IgD-negative memory B cell (primary cell): ENCODE results near the gene RSPH9. TPM values are rescaled to one million over a fixed set of nuclear protein-coding genes. Genes with fewer than 3 reads are reported as not detected.
A peak's percentile ranks its signal among the peaks of the same experiment; 100 is the strongest.

ENCODE experiments used
- H3K27ac Mint-ChIP-seq, 3 donors: one replicate each; pipeline ENCODE4 v1.8.0; 2020 to 2022; ENCODE audit warnings: mild to moderate bottlenecking in 3 of 3, mixed read lengths in 3 of 3, moderate library complexity in 1 of 3
- H3K27me3 Mint-ChIP-seq: one replicate; pipeline ENCODE4 v1.8.0; 2021; ENCODE audit warnings: mixed read lengths
- H3K36me3 Mint-ChIP-seq: one replicate; pipeline ENCODE4 v1.8.0; 2020; ENCODE audit warnings: mild to moderate bottlenecking, mixed read lengths
- H3K4me1 Mint-ChIP-seq, 3 donors: one replicate each; pipeline ENCODE4 v1.8.0; 2020 to 2022; ENCODE audit warnings: mixed read lengths in 3 of 3, mild to moderate bottlenecking in 1 of 3
- H3K4me3 Mint-ChIP-seq, 4 donors: one replicate each; pipeline ENCODE4 v1.8.0; 2020 to 2022; ENCODE audit warnings: mild to moderate bottlenecking in 4 of 4, mixed read lengths in 4 of 4, moderate library complexity in 3 of 4
- H3K9me3 Mint-ChIP-seq, 3 donors: one replicate each; pipeline ENCODE4 v1.8.0; 2020 to 2021; ENCODE audit warnings: mixed read lengths in 3 of 3, mild to moderate bottlenecking in 1 of 3
- polyA plus RNA-seq: library from polyadenylated mRNA; unstranded; fragments of 300-500 nt; fragmentation: Illumina TruSeq; gene quantifications from one replicate; pipeline ENCODE4 v1.2.3, GENCODE V29; 2021

Gene RSPH9
- polyA plus RNA-seq, 1 donor from 2014 or later: 1.2 TPM

DNA sequence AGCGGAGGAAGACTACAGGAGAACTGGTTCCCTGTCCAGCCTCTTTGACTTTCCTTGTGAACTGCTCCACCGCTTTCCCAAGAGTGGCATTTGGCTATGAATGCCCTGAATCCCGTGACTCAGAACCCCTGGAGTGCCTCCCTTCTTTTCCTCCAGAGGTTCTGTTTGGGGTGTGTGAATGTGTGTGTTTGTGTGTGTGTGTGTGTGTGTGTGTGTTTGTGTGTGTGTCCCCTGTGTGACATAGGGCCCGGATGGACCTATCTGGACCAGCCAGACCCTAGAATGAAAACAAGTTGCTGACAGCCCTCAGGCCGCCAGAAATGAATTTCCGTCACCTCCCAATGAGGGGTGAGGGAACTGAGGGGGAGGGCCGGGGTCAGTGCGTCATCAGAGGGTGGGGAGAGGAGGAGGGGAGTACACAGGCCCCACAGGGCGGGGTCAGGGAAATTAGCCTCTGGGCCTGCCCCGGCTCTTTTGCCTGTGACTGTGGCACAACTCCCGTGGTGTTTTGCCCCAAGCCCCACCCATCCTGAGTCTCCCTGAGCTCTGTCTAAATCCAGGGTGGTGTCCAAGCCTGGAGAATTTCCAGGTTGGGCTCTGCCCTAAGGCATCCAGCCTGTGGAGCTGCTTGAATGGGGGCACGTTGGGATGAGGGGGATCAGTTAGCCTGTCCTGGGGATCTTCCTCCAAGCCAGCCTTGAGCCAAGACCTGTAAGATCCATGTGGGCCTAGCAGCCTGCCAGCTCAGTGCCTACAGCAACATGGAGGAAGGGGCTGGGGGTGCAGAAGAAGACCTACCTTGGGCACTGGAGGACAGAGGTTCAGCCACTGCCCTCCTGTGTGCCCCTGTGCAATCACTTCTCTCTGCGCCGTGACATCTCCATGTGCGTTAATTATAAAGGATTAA lies 58.0 kb downstream of the RSPH9 start:
- peak overlapping the region in 1 of 4 donors; percentile 45 for H3K4me3 Mint-ChIP-seq
- H3K4me1 Mint-ChIP-seq: peaks cover 31 to 36% (median 33%) of the 10 kb centered on the region in 3 donors
- H3K27ac Mint-ChIP-seq: peak overlapping the region in 1 of 3 donors; percentile 88
- H3K9me3 Mint-ChIP-seq: no peaks in the 10 kb centered on the region
- peaks cover 2% of the 10 kb centered on the region for H3K36me3 Mint-ChIP-seq
- peaks cover 18% of the 10 kb centered on the region for H3K27me3 Mint-ChIP-seq

DNA sequence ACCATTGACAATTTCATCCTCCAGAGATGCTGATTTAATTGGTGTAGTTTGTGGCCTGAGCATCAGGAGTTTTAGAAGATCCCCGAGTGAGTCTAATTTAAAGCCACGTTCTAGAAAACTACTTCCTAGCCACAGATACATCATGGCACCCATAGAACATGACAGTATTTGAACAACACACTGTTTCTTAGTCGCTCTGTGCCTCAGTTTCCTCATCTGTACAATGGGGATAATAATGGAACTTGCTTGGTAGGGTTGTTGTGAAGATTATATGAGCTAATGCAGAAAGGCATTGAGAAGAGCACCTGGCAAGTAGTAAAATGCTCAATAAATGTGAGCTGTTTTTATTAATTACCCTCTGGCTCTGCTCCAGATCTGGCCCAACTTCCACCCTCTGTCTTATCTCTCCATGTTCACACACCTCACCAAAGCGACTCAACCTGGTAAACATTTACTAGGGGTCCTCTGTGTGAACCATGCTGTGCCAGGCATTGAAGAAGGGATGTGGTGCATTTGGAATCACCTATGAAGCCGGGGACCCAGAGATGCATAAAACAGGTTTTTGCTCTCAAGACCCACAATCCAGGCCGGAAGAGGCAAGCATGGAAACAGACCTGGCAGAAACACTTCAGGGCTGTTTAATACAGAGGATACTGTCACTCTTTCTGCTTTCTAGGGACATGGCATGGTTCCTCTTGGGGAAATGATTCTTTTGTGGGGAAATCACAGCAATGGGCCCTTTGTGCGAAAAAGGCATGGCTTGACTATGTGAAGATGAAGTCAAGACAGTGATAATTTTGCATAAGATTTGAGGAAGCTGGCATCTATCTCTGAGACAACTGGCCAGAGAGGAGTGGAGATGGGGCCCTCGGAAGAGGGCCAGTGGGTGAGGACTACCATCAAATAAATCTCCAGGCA lies 58.9 kb downstream of the RSPH9 start:
- H3K27me3 Mint-ChIP-seq: peaks cover 12% of the 10 kb centered on the region
- H3K27ac Mint-ChIP-seq: peak overlapping the region; percentile 37 to 88 (median 78)
- H3K36me3 Mint-ChIP-seq: peaks cover 2% of the 10 kb centered on the region
- peaks cover 31 to 38% (median 35%) of the 10 kb centered on the region in 3 donors for H3K4me1 Mint-ChIP-seq
- peak overlapping the region in 3 of 4 donors; percentile 24 to 91 (median 80) for H3K4me3 Mint-ChIP-seq
- H3K9me3 Mint-ChIP-seq: no peaks in the 10 kb centered on the region

DNA sequence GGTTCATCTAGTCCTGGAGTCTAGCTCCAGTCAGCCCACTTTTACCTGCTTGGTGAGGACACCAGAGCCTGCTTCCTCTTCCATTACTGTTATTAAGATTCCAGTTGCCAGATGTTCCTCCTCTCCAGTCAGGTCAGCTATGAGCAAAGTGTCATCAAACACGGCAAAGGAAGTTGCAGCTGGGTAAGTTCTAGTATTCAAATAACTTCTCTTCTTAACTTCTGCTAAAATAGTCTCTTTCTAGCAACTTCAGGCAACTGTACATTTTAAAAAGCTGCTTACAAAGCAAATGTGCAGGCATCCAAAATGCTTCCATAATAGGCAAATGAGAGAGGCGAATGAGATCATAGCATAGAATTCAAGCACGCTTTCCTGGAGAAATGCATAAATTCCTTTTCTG lies 61.2 kb downstream of the RSPH9 start:
- Mint-ChIP-seq H3K27ac (peak overlapping the region; percentile 30 to 94 (median 90)), H3K27me3 (peaks cover 12% of the 10 kb centered on the region), H3K36me3 (peaks cover 3% of the 10 kb centered on the region), H3K4me1 (peaks cover 35 to 41% (median 36%) of the 10 kb centered on the region in 3 donors), H3K9me3 (no peaks in the 10 kb centered on the region), H3K4me3 (peak overlapping the region; percentile 40 to 93 (median 76))

DNA sequence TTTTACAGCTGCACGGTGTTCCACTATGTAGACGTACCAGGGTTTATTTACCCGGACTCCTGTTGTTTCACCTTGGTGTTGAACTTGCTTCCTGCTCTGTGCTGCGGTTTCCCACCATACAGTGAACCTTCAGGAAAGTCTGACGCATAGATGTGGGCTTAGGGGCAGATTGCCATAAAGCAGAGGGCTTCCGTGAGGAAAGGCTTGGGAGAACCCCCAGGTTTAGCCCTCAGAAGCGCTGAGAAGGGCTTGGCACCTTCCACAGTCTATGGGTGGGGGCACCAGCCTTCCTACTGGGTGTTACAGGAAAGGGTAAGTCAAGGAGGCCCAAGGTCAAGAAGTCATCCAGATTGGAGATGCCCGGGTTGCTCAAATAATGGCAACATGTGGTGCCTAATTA lies 62.0 kb downstream of the RSPH9 start:
- Mint-ChIP-seq H3K27ac (peak overlapping the region; percentile 30 to 94 (median 56)), H3K9me3 (no peaks in the 10 kb centered on the region), H3K36me3 (peaks cover 3% of the 10 kb centered on the region), H3K4me1 (peaks cover 35 to 42% (median 40%) of the 10 kb centered on the region in 3 donors), H3K27me3 (peaks cover 14% of the 10 kb centered on the region), H3K4me3 (peak overlapping the region in 1 of 4 donors; percentile 80)

DNA sequence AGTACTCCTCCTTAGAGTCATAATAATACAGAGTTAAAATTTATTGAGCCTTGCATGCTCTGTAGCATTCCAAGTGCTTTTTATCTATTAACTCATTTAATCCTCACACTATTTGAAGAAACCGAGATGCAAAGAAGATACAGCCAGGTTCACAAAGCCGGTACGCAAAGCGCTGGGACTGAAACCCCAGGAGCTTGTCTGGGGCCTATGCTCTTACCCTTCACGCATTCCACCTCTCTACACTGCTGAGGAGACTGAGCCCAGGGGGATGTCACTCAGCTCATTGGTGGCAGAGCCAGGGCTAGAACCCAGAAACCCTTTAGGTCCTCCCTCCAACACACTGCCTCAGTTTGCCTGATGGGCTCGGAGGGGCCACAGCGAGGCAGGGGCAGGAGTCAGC lies 62.4 kb downstream of the RSPH9 start:
- no peaks in the 10 kb centered on the region for H3K9me3 Mint-ChIP-seq
- no peak overlapping the region for H3K27ac Mint-ChIP-seq
- peak overlapping the region in 1 of 4 donors; percentile 75 for H3K4me3 Mint-ChIP-seq
- peaks cover 35 to 42% (median 40%) of the 10 kb centered on the region in 3 donors for H3K4me1 Mint-ChIP-seq
- peaks cover 3% of the 10 kb centered on the region for H3K36me3 Mint-ChIP-seq
- H3K27me3 Mint-ChIP-seq: peaks cover 14% of the 10 kb centered on the region

DNA sequence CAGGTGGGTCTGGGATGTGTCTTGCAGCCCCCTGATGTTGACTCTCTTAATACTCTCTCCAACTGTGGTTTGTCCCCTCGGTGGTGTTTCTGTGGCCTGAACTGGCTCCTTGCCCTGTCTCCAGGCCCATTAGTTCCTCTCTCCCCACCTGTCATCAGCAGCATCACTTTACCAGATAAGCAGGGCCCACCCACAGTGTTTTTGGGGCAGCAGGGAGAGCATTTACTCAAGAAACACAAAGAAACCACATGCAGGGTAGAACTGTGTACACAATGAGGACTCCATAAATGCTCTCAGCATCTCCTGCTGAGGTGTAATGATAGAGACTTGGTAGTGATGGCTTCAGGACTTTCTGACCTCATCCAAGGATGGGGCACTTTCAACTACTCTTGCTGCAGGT lies 62.9 kb downstream of the RSPH9 start:
- peaks cover 14% of the 10 kb centered on the region for H3K27me3 Mint-ChIP-seq
- H3K9me3 Mint-ChIP-seq: no peaks in the 10 kb centered on the region
- peaks cover 3% of the 10 kb centered on the region for H3K36me3 Mint-ChIP-seq
- peaks cover 40 to 45% (median 45%) of the 10 kb centered on the region in 3 donors for H3K4me1 Mint-ChIP-seq
- peak overlapping the region in 1 of 3 donors; percentile 14 for H3K27ac Mint-ChIP-seq
- peak overlapping the region in 2 of 4 donors; percentile 67 to 75 for H3K4me3 Mint-ChIP-seq

DNA sequence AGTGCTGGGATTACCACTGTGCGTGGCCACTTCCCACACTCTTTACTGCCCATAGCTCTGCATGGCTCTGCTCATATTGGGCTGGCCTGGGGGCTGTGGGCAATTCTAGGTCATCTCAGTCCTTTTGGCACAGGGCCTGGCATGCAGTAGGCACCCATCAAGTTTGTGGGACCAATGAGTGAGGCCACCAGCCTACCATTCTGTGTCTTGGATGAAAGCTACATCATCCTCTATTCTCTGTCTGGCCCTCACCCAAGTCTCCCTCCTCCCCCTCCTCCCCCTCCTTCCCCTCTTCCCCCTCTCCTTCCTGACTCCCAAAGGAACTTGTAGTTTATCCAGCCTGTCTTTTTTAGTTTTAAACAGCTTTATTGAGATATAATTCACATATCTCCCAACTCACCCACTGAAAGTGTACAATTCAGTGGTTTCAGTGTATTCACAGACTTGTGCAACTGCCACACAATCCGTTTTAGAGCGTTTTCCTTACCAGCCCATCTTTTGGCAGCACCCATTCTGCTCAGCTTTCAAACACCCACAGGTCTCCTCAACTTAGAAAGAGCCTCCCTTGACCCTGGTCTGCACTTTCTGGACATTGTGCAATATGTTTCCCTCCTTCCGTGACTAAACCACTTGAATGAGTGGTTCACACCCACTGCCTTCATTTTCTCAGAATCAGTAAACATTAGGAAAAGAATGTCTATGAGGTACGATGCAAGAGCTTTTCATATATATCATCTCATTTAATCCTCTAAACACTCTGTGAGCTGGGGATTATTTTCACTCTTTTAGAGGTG lies 64.2 kb downstream of the RSPH9 start:
- peak overlapping the region in 1 of 3 donors; percentile 53 for H3K27ac Mint-ChIP-seq
- H3K9me3 Mint-ChIP-seq: no peaks in the 10 kb centered on the region
- peaks cover 3% of the 10 kb centered on the region for H3K36me3 Mint-ChIP-seq
- peaks cover 40 to 44% (median 43%) of the 10 kb centered on the region in 3 donors for H3K4me1 Mint-ChIP-seq
- peaks cover 10% of the 10 kb centered on the region for H3K27me3 Mint-ChIP-seq
- H3K4me3 Mint-ChIP-seq: no peak overlapping the region

DNA sequence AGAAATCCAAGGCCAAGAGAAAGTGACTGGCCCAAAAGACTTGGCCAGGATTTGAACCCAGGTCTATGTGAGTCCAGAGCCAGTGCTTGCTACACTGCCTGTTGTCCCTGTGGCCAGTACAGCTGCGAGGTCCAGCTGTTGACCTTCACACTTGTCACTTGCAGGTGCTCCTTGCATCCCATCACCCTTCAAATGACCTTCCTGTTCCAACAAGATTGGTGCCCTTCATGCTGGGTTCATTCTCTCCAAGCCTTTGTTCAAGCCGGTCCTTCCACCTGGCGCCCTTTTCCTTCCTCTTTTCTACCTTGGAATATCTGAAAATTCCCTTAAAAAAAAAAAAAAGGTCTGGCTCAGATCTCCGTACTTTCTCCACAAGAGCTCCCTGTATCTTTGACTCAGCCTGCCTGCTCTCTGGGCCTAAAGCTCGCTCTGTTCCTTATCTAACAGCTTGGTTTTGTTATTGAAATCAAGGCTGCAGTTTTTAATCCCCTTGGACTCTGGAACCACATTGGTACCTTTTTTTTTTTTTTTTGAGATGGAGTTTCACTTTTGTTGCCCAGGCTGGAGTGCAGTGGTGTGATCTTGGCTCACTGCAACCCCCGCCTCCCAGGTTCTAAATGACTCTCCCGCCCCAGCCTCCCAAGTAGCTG lies 64.9 kb downstream of the RSPH9 start:
- Mint-ChIP-seq H3K4me1 (peaks cover 41 to 46% (median 45%) of the 10 kb centered on the region in 3 donors), H3K9me3 (no peaks in the 10 kb centered on the region), H3K4me3 (peak overlapping the region in 1 of 4 donors; percentile 54), H3K27me3 (peaks cover 8% of the 10 kb centered on the region), H3K27ac (peak overlapping the region in 1 of 3 donors; percentile 24), H3K36me3 (peaks cover 1% of the 10 kb centered on the region)

DNA sequence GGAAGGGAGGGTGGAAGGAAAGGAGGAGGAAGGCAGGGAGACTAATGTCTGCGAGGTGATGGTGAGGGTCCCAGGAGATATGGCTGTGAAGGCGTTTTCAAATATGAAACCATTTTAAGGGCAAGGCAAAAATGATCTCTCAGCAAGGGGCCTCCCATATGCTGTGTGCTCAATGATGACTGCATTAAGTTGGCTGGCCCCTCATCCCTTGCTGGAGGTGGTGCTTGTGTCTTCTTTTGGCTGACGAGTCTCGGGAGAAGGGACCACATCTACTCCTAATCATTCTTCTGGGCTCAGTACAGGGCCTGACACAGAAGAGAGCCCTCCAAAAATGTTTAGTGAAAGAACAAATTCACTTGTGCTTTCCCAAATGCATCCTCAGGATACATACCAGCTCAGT lies 65.7 kb downstream of the RSPH9 start:
- Mint-ChIP-seq H3K27me3 (peaks cover 4% of the 10 kb centered on the region), H3K9me3 (no peaks in the 10 kb centered on the region), H3K27ac (peak overlapping the region in 2 of 3 donors; percentile 11 to 86), H3K36me3 (peaks cover 1% of the 10 kb centered on the region), H3K4me1 (peaks cover 44 to 49% (median 44%) of the 10 kb centered on the region in 3 donors), H3K4me3 (no peak overlapping the region)

DNA sequence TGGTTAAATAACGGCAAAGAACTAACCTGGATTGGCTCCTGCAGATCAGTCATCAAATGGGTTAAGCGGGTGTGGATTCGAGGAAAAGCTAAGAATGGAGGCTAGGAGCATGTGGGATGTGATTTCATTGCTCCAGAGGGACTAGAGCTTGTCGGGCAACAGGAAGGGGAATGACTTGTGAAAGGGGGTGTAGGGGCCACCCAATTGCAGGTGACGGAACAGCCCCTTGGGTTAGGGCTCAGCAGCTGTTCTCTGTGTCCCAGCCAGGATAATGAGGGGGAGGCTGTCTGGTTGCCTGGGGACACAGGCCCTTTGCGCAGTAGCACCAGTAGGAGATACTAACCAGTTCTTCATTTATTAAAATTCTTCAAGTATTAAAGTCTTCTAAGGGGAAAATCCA lies 67.7 kb downstream of the RSPH9 start:
- peaks cover 31 to 35% (median 33%) of the 10 kb centered on the region in 3 donors for H3K4me1 Mint-ChIP-seq
- no peaks in the 10 kb centered on the region for H3K9me3 Mint-ChIP-seq
- H3K27me3 Mint-ChIP-seq: peaks cover 2% of the 10 kb centered on the region
- H3K27ac Mint-ChIP-seq: peak overlapping the region in 2 of 3 donors; percentile 56 to 61
- peaks cover 4% of the 10 kb centered on the region for H3K36me3 Mint-ChIP-seq
- H3K4me3 Mint-ChIP-seq: peak overlapping the region in 2 of 4 donors; percentile 12 to 22

DNA sequence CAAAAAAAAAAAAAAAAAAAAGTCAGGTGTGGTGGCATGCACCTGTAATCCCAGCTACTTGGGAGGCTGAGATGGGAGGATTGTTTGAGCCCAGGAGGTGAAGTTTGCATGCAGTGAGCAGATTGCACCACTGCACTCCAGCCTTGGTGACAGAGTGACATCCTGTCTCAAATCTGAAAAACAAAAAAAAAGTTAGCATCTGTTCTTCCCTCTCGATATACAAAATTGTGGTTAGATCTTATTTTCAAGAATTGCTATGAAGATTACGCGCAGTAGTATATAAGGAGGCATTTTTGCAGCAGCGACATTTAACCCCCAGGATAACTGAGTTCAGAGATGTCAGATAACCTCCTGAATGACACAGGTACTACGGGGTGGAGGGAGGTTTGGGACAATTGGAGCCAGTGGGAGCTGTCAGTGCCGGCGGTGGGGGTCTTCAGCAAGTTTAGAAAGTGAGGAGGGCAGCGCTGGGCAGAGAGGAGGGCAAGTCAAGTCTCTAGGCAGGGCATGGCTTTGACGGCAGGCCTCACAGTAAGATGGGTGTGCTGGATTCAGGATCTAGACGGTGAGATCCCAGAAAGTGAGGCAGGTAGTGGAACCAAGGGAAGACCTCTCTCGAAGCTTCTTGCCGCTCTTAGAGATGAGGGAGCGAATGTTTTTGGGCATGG lies 68.9 kb downstream of the RSPH9 start:
- Mint-ChIP-seq H3K4me3 (peak overlapping the region; percentile 66 to 88 (median 74)), H3K4me1 (peaks cover 27 to 33% (median 29%) of the 10 kb centered on the region in 3 donors), H3K27ac (peak overlapping the region; percentile 59 to 91 (median 85))

DNA sequence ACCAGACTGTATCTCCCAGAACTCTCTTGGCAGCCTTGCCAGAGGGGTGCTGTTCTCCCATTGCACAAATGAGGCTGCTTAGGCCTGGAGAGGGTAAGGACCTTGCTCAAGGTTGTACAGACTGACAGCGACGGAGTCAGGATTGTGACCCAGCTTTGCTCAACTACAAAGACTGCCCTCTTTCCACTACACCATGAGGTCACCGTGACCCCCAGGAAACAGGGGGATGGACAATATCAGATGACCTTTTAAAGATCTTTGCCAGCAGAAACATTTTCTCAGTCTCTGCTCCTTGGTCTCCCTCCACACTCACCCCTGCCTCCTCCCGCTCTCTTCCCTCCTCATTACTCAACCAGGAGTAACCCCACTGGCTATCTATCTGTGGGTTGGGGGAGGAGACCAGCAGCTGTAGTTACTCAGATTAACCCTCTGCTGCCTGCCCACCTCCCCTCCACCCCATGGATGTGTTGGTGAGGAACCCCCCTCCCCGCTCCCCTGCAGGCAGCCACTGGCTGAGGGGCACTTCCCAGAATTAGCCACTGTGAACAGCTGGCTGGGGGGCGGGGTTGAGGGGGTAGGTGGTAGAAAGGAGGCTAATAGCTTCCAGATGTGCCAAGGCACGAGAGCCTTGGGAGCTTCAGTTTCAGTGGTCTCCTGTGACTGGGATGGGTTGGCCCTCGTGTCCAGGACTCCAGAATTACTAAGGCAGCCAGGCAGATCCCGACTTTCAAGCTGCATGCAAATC lies 69.6 kb downstream of the RSPH9 start:
- peak overlapping the region; percentile 66 to 88 (median 74) for H3K4me3 Mint-ChIP-seq
- H3K9me3 Mint-ChIP-seq: no peaks in the 10 kb centered on the region
- H3K27ac Mint-ChIP-seq: peak overlapping the region; percentile 59 to 91 (median 85)
- H3K27me3 Mint-ChIP-seq: peaks cover 2% of the 10 kb centered on the region
- peaks cover 2% of the 10 kb centered on the region for H3K36me3 Mint-ChIP-seq
- H3K4me1 Mint-ChIP-seq: peaks cover 26 to 31% (median 27%) of the 10 kb centered on the region in 3 donors

More for the DNA sequence above, 68.9 kb downstream of the RSPH9 start:
- Mint-ChIP-seq H3K9me3 (no peaks in the 10 kb centered on the region), H3K27me3 (peaks cover 2% of the 10 kb centered on the region), H3K36me3 (peaks cover 4% of the 10 kb centered on the region)
